ENCODE results near the gene GIMD1. TPM values are rescaled to one million over a fixed set of nuclear protein-coding genes. Genes with fewer than 3 reads are reported as not detected.
A peak's percentile ranks its signal among the peaks of the same experiment; 100 is the strongest.

The GIMD1 gene
- total and polyA plus RNA-seq, 4 donors = not detected

GRCh38 chr4:106329041-106329618 lies 39.4 kb downstream of the GIMD1 start:
- no peak overlapping the region for H3K27ac ChIP-seq (ENCODE audit: low read depth in 1 of 2, low read length in 2 of 2)
- H3K4me1 ChIP-seq (ENCODE audit: control insufficient read depth in 4 of 4, insufficient read depth in 4 of 4, low read length in 3 of 4) = peaks cover 2 to 10% (median 9%) of the 10 kb centered on the region in 4 donors
- H3K27me3 ChIP-seq (ENCODE audit: control insufficient read depth in 4 of 4, insufficient read depth in 4 of 4, low read length in 3 of 4) = no peaks in the 10 kb centered on the region
- WGBS = 19% methylated on average over 1 of the region's 1 CpG
- H3K9ac ChIP-seq (ENCODE audit: low read depth in 1 of 2, low read length in 2 of 2) = no peak overlapping the region
- peaks cover 5 to 38% (median 24%) of the 10 kb centered on the region in 4 donors for H3K36me3 ChIP-seq (ENCODE audit: control insufficient read depth in 4 of 4, insufficient read depth in 3 of 4, low read depth in 1 of 4, low read length in 3 of 4)
- no peak overlapping the region for H3K4me3 ChIP-seq (ENCODE audit: low read depth in 1 of 3, low read length in 3 of 3)
- no peak for DNase-seq (ENCODE audit: low spot score)
- H3K9me3 ChIP-seq (ENCODE audit: control insufficient read depth in 4 of 4, low read length in 3 of 4) = no peaks in the 10 kb centered on the region
- TF ChIP-seq HNF4A (conservative IDR thresholded peaks at IDR 0.05) (no peak), GABPA (IDR thresholded peaks at IDR 0.05 in 1 of 2, conservative IDR thresholded peaks at IDR 0.05 in 1 of 2) (no peak), TAF1 (conservative IDR thresholded peaks at IDR 0.05) (no peak), CTCF (IDR thresholded peaks at IDR 0.05; ENCODE audit: low read depth, low read length, missing input control) (peak; percentile 60), HNF4G (IDR thresholded peaks at IDR 0.05) (no peak), REST (IDR thresholded peaks at IDR 0.05) (no peak), RAD21 (IDR thresholded peaks at IDR 0.05) (peak; percentile 70 to 76), ZBTB33 (IDR thresholded peaks at IDR 0.05) (no peak), ATF3 (IDR thresholded peaks at IDR 0.05) (no peak), JUND (IDR thresholded peaks at IDR 0.05) (no peak), RXRA (IDR thresholded peaks at IDR 0.05) (no peak)

- H3K9me3 ChIP-seq (ENCODE audit: control insufficient read depth in 4 of 4, low read length in 3 of 4) = no peaks in the 10 kb centered on the region
- peaks cover 3 to 34% (median 17%) of the 10 kb centered on the region in 4 donors for H3K36me3 ChIP-seq (ENCODE audit: control insufficient read depth in 4 of 4, insufficient read depth in 3 of 4, low read depth in 1 of 4, low read length in 3 of 4)
- H3K4me1 ChIP-seq (ENCODE audit: control insufficient read depth in 4 of 4, insufficient read depth in 4 of 4, low read length in 3 of 4) = no peaks in the 10 kb centered on the region
- H3K4me3 ChIP-seq (ENCODE audit: low read depth in 1 of 3, low read length in 3 of 3) = no peak overlapping the region
- no peak overlapping the region for H3K27ac ChIP-seq (ENCODE audit: low read depth in 1 of 2, low read length in 2 of 2)
- no peak for DNase-seq (ENCODE audit: low spot score)
- H3K9ac ChIP-seq (ENCODE audit: low read depth in 1 of 2, low read length in 2 of 2) = no peak overlapping the region
- H3K27me3 ChIP-seq (ENCODE audit: control insufficient read depth in 4 of 4, insufficient read depth in 4 of 4, low read length in 3 of 4) = no peaks in the 10 kb centered on the region
- no peak for TF ChIP-seq REST (IDR thresholded peaks at IDR 0.05)
- TF ChIP-seq SP1 (IDR thresholded peaks at IDR 0.05) = no peak
- TF ChIP-seq NR2F2 (IDR thresholded peaks at IDR 0.05) = no peak
- TF ChIP-seq RAD21 (IDR thresholded peaks at IDR 0.05) = no peak
- TF ChIP-seq HNF4A (conservative IDR thresholded peaks at IDR 0.05) = no peak
- TF ChIP-seq HNF4G (IDR thresholded peaks at IDR 0.05) = no peak
- no peak for TF ChIP-seq FOXA1 (IDR thresholded peaks at IDR 0.05)
- TF ChIP-seq YY1 (IDR thresholded peaks at IDR 0.05) = no peak
- no peak for TF ChIP-seq GABPA (IDR thresholded peaks at IDR 0.05 in 1 of 2, conservative IDR thresholded peaks at IDR 0.05 in 1 of 2)
- no peak for TF ChIP-seq ZBTB33 (IDR thresholded peaks at IDR 0.05)
- TF ChIP-seq FOXA2 (IDR thresholded peaks at IDR 0.05) = no peak
Observed at GRCh38 chr4:106325800-106326199, 42.8 kb downstream of the GIMD1 start.
